Amniotic epithelial cell (primary cell): Measurements from ENCODE around the gene ITGA11.
A peak's percentile ranks its signal among the peaks of the same experiment; 100 is the strongest.

Source experiments
- DNase-seq: peaks from one replicate; pipeline ENCODE4 v3.0.0-alpha.2; 2010; ENCODE audit warnings: low read depth

Gene ITGA11

GRCh38 chr15:68328964-68329363, 103.0 kb downstream of the ITGA11 start:
- DNase-seq: no peak

- DNase-seq: no peak
Measured at GRCh38 chr15:68328443-68328842, 103.5 kb downstream of the ITGA11 start.

DNA sequence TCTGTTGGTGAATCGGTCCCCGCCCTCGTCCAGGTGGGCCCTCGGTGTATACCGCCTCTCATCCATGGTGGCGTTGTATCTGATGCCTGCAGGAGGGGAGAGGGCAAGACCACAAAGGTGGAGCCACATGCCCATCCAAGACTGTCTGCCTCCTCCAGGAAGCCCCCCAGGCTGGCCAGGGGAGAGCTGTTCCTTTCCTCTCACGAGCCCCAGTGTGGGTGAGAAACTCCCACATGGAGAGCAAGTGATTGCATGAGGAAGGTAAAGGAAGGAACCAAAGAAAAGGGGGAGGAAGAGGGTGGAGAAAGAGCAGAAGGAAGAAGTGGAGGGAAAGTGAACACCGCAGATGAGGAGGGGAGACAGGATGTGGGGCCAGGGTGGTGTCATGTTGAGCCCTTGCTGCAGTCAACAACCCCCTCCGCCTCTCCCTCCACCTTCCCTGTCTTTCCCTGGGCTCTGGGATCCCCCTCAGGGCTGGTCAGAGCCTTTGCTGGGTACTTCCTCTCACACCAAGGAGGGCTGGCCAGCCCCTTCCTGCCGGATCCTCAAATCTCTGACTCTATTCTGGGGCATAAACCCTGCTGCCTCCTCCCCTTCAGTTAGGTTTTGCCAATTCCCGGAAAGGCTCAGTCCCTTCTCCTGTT, 105.1 kb downstream of the ITGA11 start:
- no peak for DNase-seq

GRCh38 chr15:68325726-68326125, 106.2 kb downstream of the ITGA11 start:
- DNase-seq: no peak

- no peak for DNase-seq
Measured at GRCh38 chr15:68322796-68323195, 109.2 kb downstream of the ITGA11 start.

GRCh38 chr15:68321229-68321628, 110.7 kb downstream of the ITGA11 start:
- DNase-seq: no peak

GRCh38 chr15:68319997-68320396, 112.0 kb downstream of the ITGA11 start:
- DNase-seq: no peak

DNA sequence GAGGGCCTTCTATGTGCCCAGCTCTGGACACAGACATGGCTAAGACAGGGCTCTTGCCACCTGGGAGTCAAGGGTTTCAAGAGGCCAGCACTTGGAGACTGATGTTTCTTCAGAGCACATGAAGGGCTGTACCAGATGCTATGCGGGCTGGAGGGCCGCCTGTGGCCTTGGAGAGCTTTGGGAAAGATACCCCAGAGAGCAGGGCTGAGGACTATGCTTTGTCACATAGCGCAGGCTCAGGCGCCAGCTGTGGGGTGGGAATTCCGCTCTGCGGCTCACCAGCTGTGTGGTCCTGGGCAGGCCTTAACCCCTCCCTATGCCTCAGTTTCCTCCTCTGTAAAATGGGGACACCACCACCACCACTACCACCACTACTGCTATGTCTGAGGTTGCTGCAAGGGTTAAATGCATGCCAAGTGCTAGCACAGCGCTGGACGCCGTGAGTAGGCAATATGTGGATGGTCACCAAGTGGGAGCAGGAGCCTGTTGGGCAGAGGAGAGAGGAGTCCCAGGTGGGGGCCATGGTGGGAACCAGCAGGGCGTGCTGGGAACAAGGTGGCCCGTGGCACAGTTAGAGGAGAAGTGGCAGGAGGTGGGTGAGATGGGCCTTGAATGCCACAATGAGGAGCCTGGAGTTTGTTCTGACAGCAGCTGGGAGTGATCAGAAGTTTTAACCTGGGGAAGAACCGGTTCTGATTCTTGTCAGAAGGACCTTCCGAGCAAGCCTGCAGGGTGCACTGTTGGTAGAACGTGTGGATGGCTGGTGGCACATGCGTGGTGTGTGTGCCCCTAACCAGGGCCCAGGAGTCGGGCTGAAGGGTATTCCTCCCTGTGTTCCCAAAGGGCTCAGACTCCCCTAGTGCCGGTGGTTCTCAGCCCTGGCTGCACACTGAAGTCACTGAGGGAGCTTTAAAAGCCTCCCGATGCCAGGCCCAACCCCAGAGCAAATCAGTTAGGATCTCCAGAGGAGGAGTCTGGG, 112.7 kb downstream of the ITGA11 start:
- DNase-seq: no peak

GRCh38 chr15:68318008-68318835, 113.7 kb downstream of the ITGA11 start:
- DNase-seq: no peak

- DNase-seq: no peak
Measured at GRCh38 chr15:68317281-68318007, 114.5 kb downstream of the ITGA11 start.

- no peak for DNase-seq
Measured at GRCh38 chr15:68316061-68316804, 115.7 kb downstream of the ITGA11 start.

DNA sequence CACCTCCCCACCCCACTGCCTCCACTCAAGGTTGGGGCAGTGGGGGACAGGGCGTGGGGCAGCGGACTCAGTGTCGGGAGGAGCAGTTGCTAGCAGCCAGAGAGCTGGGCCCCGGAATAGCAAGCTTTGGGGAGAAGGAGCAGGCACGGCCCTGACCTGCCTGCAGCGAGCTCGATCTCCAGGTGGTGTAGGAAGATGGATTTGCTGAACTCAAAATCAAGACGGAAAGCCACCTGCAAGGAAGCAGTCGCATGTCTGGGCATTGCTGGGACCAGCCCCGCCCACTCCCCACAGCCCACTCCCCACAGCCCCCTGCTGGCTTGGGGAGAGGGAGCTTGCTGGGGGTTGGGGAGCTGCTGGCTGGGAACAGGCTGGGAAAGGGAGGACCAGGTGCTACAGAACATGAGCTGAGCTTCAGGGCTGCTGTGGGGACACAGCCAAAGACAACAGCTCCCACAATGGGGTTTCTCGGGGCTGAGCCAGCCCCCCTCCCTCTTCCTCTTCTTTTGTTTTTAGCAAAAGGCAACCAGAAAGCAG, 116.4 kb downstream of the ITGA11 start:
- DNase-seq: no peak

DNA sequence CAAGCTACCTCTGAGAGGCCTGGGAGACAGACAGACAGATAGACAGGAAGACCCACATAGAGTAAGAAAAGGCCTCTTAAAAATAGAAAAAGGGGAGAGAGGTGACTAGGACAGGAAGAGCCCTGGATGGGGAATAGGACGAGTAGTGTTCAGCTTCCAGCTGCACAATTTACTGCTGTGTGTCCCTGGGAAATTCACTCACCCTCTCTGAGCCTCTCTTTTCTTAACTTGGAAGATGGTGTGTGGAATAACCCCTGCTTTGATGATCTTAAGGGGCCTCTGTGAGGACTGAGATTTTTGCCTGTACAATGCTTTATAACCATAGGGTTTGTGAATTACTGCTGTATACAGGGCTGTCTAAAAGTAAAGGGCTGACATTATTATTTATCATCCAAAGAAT, 116.9 kb downstream of the ITGA11 start:
- DNase-seq: no peak

DNA sequence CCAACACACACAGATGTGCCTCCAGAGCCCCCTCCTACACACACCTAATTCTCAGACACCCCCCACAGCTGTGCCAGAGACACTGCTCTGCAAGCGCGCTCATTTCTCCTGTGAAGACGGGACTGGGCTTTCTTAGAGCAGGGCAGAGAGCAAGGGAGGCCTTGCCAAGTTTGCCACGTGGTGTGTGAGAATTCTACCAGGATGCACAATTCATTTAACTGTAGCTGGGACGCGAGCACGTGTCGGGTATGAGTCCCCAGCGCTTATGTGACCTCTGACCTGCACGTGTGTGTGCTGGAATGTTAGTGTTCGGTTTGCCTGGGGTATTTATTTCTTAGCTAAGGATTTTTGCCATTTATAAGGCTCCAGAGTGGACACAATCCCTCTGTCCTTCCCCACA, 117.4 kb downstream of the ITGA11 start:
- DNase-seq: no peak

DNA sequence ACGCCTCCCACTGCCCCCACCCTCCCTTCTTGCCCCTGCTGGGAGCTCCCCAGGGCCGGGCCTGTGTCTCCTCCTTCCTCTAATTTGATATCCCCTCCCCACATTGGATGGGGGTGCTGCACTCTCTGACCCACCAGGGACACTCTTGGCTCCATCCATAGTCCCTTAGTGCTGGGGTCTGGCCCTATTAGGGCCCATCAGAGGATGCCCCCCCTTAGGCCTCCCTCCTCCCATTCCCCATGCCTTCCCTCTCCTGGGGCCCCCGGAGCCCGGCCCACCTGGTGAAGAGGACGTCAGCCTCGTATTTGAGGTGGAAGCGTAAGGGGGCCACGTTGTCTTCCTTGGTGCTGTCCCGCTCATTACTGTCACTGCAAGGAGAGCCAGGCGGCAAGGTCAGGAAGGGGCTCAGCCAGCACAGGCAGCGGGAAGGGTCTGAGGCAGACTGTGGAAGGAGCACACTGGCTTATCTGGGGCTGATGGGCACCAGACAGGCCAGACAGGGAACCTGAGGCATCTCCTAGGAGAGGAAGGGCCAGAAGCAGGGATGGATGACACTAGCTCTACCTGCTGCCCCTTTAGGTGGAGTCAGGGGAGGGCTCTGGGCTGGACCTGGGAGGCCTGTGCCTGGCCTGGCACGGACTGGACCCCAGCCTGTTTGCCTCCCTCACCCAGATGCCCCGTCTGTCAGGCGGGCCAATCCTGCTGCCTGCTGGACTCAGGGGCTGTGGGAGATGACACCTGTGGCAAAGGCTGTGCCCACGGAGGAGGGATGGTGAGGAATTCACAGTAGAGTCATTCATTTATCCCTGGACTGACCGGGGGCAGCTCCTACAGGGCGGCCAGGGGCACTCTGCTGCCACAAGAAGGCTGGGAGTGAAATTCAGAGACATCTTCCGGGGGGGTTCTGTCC, 118.2 kb downstream of the ITGA11 start:
- DNase-seq: no peak

DNA sequence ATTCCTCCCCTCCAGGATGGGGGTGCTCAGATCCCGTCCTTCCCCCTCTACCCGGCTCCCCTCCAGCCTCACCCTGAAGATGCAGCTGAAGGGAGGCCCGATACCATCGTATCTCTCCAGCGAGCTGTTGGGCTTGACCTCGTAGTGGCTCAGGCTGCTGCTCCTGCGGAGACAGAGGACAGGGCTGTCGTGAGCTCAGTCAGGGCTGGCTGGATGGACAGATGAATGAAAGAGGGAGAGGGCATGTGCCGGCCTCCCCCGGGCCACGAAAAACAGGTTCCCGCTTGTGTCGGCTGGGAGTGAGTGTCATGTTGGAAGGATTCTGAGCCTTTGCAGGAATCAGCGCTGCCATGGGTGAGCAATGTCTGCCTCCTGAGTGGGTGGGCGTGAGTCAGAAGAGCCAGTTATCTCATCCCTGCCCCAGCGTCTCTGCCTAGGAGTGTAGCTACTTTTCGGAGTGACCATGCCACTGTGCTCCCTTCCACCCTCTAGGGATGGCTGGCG, 119.2 kb downstream of the ITGA11 start:
- peak; percentile 66 for DNase-seq

DNA sequence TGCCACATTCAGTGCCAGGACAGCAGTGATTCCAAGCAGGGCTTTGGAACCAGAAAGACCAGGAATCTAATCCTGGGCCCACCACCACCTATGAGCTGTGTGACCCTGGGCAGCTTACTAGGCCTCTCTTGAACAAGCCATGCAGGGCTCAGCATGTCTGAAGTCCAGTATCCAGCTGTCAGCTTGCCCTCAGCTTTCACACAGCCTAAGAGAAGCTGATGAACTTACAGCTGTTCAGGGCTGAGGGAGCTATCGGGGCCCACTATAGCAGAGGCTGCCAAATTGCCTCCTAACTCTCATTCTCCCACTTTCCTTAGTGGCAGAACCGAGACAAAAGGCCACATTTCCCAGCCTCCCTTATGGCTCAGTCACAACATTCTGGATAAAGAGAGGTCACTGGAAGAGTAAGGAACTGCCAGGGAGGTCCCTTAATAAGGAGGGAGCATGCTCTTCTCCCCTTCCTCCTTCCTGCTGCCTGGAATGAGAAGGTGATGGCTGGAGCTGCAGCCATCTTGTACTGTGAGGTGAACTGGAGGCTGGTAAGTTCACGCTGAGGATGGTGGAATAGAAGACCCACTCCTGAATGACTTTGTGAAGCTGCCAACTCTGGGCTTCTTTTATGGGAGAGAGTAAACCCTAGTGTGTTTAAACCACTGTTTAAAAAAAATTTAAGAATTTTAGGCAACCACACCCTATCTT, 120.0 kb downstream of the ITGA11 start:
- DNase-seq: no peak

- DNase-seq: no peak
Measured at GRCh38 chr15:68311464-68311835, 120.5 kb downstream of the ITGA11 start.
